Smooth muscle cell (in vitro differentiated cells): Measurements from ENCODE around the gene NKTR. TPM values are rescaled to one million over a fixed set of nuclear protein-coding genes. Genes with fewer than 3 reads are reported as not detected.

ENCODE experiments used
- DNase-seq: peaks from one replicate; lab custom pipeline; 2025; ENCODE audit not compliant: unreplicated experiment; lab: John Stamatoyannopoulos, UW
- H2AFZ ChIP-seq: fragments of 200-600 bp; sonication (generic); 2 replicates; pipeline ENCODE4 v1.6.0; 2016; ENCODE audit warnings: antibody characterized with exemption, low read depth, mild to moderate bottlenecking
- H3F3A ChIP-seq: fragments of 200-600 bp; sonication (generic); 2 replicates; pipeline ENCODE4 v1.6.0; 2017; ENCODE audit warnings: antibody characterized with exemption, low read depth
- H3K27ac ChIP-seq: fragments of 200-600 bp; sonication (generic); 2 replicates; pipeline ENCODE4 v1.5.1; 2016; ENCODE audit warnings: low read depth, mild to moderate bottlenecking
- H3K27me3 ChIP-seq: fragments of 200-600 bp; sonication (generic); 2 replicates; pipeline ENCODE4 v1.6.1; 2016; ENCODE audit warnings: low read depth, mild to moderate bottlenecking
- H3K36me3 ChIP-seq: fragments of 200-600 bp; sonication (generic); 2 replicates; pipeline ENCODE4 v1.5.1; 2016; ENCODE audit warnings: low read depth
- H3K4me1 ChIP-seq: fragments of 200-600 bp; sonication (generic); 2 replicates; pipeline ENCODE4 v1.5.1; 2016; ENCODE audit warnings: low read depth
- H3K4me2 ChIP-seq: fragments of 200-600 bp; sonication (generic); 2 replicates; pipeline ENCODE4 v1.6.0; 2016; ENCODE audit warnings: mild to moderate bottlenecking
- H3K4me3 ChIP-seq: fragments of 200-600 bp; sonication (generic); 2 replicates; pipeline ENCODE4 v1.5.1; 2016; ENCODE audit warnings: mild to moderate bottlenecking
- H3K79me2 ChIP-seq: fragments of 200-600 bp; sonication (generic); 2 replicates; pipeline ENCODE4 v1.6.0; 2016; ENCODE audit warnings: low read depth, mild to moderate bottlenecking
- H3K9ac ChIP-seq: fragments of 200-600 bp; sonication (generic); 2 replicates; pipeline ENCODE4 v1.6.0; 2016; ENCODE audit warnings: low read depth
- H3K9me3 ChIP-seq: fragments of 200-600 bp; sonication (generic); replicated peaks from 2 replicates; pipeline ENCODE4 v1.5.1; 2016; ENCODE audit warnings: low read depth
- H4K20me1 ChIP-seq: fragments of 200-600 bp; sonication (generic); 2 replicates; pipeline ENCODE4 v1.6.0; 2016; ENCODE audit warnings: low read depth
- CTCF ChIP-seq: fragments of 200-600 bp; sonication (generic); IDR thresholded peaks from 2 replicates; pipeline ENCODE4 v1.5.1; 2017; ENCODE audit warnings: borderline replicate concordance, mild to moderate bottlenecking, antibody characterized with exemption; ENCODE audit not compliant: insufficient read depth, poor library complexity, severe bottlenecking
- WGBS: methylation state at CpG from one replicate; pipeline ENCODE4 v1.1.7; 2016; ENCODE audit warnings: low lambda C conversion rate; 5-methylcytosine and 5-hydroxymethylcytosine counted together
- polyA plus RNA-seq: library from polyadenylated mRNA; unstranded; fragments of >200 nt; fragmentation: Nextera tagmentation; extraction: Ambion mirVana; gene quantifications from 2 replicates; pipeline ENCODE4 v1.2.1, GENCODE V29; 2016
- total RNA-seq: library from RNA; depleted of rRNA; stranded (reverse); fragments of >200 nt; gene quantifications from 2 replicates; pipeline ENCODE4 v1.2.3, GENCODE V29; 2014

Gene NKTR
- total and polyA plus RNA-seq, 2 experiments from 2014 or later: 37.1 to 91.3 TPM

GRCh38 chr3:42660131-42660715, 59.7 kb downstream of the NKTR start:
- no peak for DNase-seq
- Histone ChIP-seq H3K4me2 (no peak overlapping the region), H3K4me1 (no peaks in the 10 kb centered on the region), H3K9ac (no peak overlapping the region), H3K4me3 (no peak overlapping the region), H3K27ac (no peak overlapping the region), H3K79me2 (no peaks in the 10 kb centered on the region), H3K27me3 (no peaks in the 10 kb centered on the region), H2AFZ (no peak overlapping the region), H3K36me3 (no peaks in the 10 kb centered on the region), H4K20me1 (peaks cover 35% of the 10 kb centered on the region), H3K9me3 (no peaks in the 10 kb centered on the region), H3F3A (no peaks in the 10 kb centered on the region)
- TF ChIP-seq CTCF: no peak
- WGBS: 68% methylated on average over 6 of the region's 6 CpGs

GRCh38 chr3:42660898-42661297, 60.4 kb downstream of the NKTR start:
- Histone ChIP-seq H3K36me3 (no peaks in the 10 kb centered on the region), H2AFZ (no peak overlapping the region), H4K20me1 (peaks cover 31% of the 10 kb centered on the region), H3K27ac (no peak overlapping the region), H3K79me2 (no peaks in the 10 kb centered on the region), H3K27me3 (no peaks in the 10 kb centered on the region), H3K9me3 (no peaks in the 10 kb centered on the region), H3K4me2 (no peak overlapping the region), H3F3A (no peaks in the 10 kb centered on the region), H3K9ac (no peak overlapping the region), H3K4me3 (no peak overlapping the region), H3K4me1 (no peaks in the 10 kb centered on the region)
- 74% methylated on average over 4 of the region's 4 CpGs for WGBS
- DNase-seq: no peak
- TF ChIP-seq CTCF: no peak

GRCh38 chr3:42661593-42662022, 61.1 kb downstream of the NKTR start:
- no peak for DNase-seq
- no peak overlapping the region for H3K27ac ChIP-seq
- WGBS: 95% methylated on average over 5 of the region's 5 CpGs

More at GRCh38 chr3:42661593-42662022, 61.1 kb downstream of the NKTR start:
- H2AFZ ChIP-seq: no peak overlapping the region
- no peak overlapping the region for H3K4me2 ChIP-seq
- no peaks in the 10 kb centered on the region for H3K4me1 ChIP-seq
- H4K20me1 ChIP-seq: peaks cover 24% of the 10 kb centered on the region
- H3K9me3 ChIP-seq: no peaks in the 10 kb centered on the region
- TF ChIP-seq CTCF: no peak
- no peaks in the 10 kb centered on the region for H3K36me3 ChIP-seq
- H3F3A ChIP-seq: no peaks in the 10 kb centered on the region
- H3K4me3 ChIP-seq: no peak overlapping the region
- no peaks in the 10 kb centered on the region for H3K27me3 ChIP-seq
- no peaks in the 10 kb centered on the region for H3K79me2 ChIP-seq
- no peak overlapping the region for H3K9ac ChIP-seq
